ENCODE results near the gene URB1. TPM values are rescaled to one million over a fixed set of nuclear protein-coding genes. Genes with fewer than 3 reads are reported as not detected.
"Not testable (repeated sequence)": the region's sequence is repeated elsewhere in the genome, so short reads cannot be mapped to it uniquely, and the experiment has no call there.

Gene URB1
- polyA plus RNA-seq, 4 donors = 0.67 to 8.5 (median 3.4) TPM

DNA sequence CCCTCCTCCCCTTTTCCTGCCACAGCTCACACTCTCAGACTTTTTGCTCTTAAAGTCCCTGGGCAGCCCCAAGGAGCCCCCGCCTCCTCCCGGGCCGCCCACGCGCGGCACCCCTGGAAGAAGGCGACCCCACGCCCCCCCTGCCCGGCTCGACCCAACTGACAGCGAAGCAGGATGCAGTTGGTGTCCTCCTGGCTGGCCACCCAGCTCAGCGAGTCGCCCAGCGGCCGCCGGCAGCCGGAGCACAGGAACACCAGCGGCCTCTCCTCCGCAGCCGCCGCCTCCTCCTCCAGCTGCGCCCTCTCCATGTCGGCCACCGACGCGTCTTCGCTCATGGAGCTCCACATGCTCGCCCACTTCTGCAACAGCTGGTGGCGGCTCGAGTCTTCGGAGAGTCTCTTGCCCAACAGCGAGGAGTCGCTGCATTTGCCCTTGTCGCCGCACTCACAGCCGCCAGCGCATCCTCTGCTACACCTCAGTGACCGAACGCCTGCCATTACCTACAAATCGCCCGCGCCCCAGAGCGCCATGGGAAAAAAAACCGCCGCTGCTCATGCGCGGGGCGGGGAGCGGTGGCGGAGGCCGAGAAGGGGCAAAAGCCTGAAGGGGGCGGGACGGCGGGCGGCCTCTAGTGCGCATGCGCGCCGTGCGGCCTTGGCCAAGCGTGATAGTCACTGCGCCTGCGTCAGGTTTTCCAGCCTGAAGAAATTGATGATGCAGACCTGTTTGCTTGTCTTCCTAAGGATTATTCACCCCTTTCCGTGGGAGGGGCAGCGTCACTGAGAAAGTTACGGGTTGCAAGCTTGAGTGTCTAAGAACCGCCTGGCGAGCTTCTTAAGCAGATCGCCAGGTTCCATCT is 114.1 kb downstream of the URB1 start, which contains the start of gene MIS18A:
MIS18A (minus strand) TSS at position 532 of the 859 bp plus-strand sequence; CDS start at position 497, 35 bp downstream.
- Histone ChIP-seq H3K36me3 (ENCODE audit: control insufficient read depth in 3 of 3, insufficient read depth in 2 of 3, low read depth in 1 of 3, low read length in 3 of 3) (peaks cover 0 to 3% (median 0%) of the 10 kb centered on the region in 3 donors), H3K27ac (ENCODE audit: low read depth in 1 of 3, low read length in 2 of 3) (peak within 1 kb of the TSS; percentile 6 to 64 (median 18))

GRCh38 chr21:32278103-32278502 is 114.7 kb downstream of the URB1 start:
- peaks cover 0 to 5% (median 2%) of the 10 kb centered on the region in 3 donors for H3K4me1 ChIP-seq (ENCODE audit: control insufficient read depth in 3 of 3, insufficient read depth in 2 of 3, low read depth in 1 of 3, low read length in 2 of 3)
- H3K27me3 ChIP-seq (ENCODE audit: control insufficient read depth in 3 of 3, insufficient read depth in 3 of 3, low read length in 3 of 3) = no peaks in the 10 kb centered on the region
- FAIRE-seq (no peak), DNase-seq (peak in 1 of 2 donors; percentile 14)
- peak overlapping the region; percentile 61 to 91 (median 81) for H3K4me3 ChIP-seq (ENCODE audit: low read depth in 1 of 3, low read length in 3 of 3)
- H3K9me3 ChIP-seq (ENCODE audit: control insufficient read depth in 2 of 2, insufficient read depth in 1 of 2, low read depth in 1 of 2, low read length in 1 of 2) = no peaks in the 10 kb centered on the region
- no peak overlapping the region for H3K27ac ChIP-seq (ENCODE audit: low read depth in 1 of 3, low read length in 2 of 3)
- WGBS, 3 donors = 3 to 8% (median 3%) methylated on average over 9 of the region's 9 CpGs
- H3K36me3 ChIP-seq (ENCODE audit: control insufficient read depth in 3 of 3, insufficient read depth in 2 of 3, low read depth in 1 of 3, low read length in 3 of 3) = peaks cover 0 to 2% (median 0%) of the 10 kb centered on the region in 3 donors

More for the DNA sequence above, 114.1 kb downstream of the URB1 start, which contains the start of gene MIS18A:
- H3K9me3 ChIP-seq (ENCODE audit: control insufficient read depth in 2 of 2, insufficient read depth in 1 of 2, low read depth in 1 of 2, low read length in 1 of 2) = no peaks in the 10 kb centered on the region
- 0% methylated on average over 53 to 69 of the region's 69 CpGs for WGBS, 3 donors
- peak within 1 kb of the TSS; percentile 61 to 91 (median 81) for H3K4me3 ChIP-seq (ENCODE audit: low read depth in 1 of 3, low read length in 3 of 3)
- no peaks in the 10 kb centered on the region for H3K27me3 ChIP-seq (ENCODE audit: control insufficient read depth in 3 of 3, insufficient read depth in 3 of 3, low read length in 3 of 3)
- DNase-seq (peak; percentile 96 to 98), FAIRE-seq (no peak)
- peaks cover 0 to 5% (median 2%) of the 10 kb centered on the region in 3 donors for H3K4me1 ChIP-seq (ENCODE audit: control insufficient read depth in 3 of 3, insufficient read depth in 2 of 3, low read depth in 1 of 3, low read length in 2 of 3)

GRCh38 chr21:32276671-32277070 is 116.1 kb downstream of the URB1 start:
- no peak overlapping the region for H3K4me3 ChIP-seq (ENCODE audit: low read depth in 1 of 3, low read length in 3 of 3)
- H3K4me1 ChIP-seq (ENCODE audit: control insufficient read depth in 3 of 3, insufficient read depth in 2 of 3, low read depth in 1 of 3, low read length in 2 of 3) = peaks cover 0 to 5% (median 2%) of the 10 kb centered on the region in 3 donors
- WGBS, 3 donors = 91 to 93% (median 93%) methylated on average over 4 of the region's 4 CpGs
- no peaks in the 10 kb centered on the region for H3K27me3 ChIP-seq (ENCODE audit: control insufficient read depth in 3 of 3, insufficient read depth in 3 of 3, low read length in 3 of 3)
- no peaks in the 10 kb centered on the region for H3K9me3 ChIP-seq (ENCODE audit: control insufficient read depth in 2 of 2, insufficient read depth in 1 of 2, low read depth in 1 of 2, low read length in 1 of 2)
- no peak overlapping the region for H3K27ac ChIP-seq (ENCODE audit: low read depth in 1 of 3, low read length in 2 of 3)
- no peak for DNase-seq
- no peak for FAIRE-seq
- peaks cover 0 to 2% (median 0%) of the 10 kb centered on the region in 3 donors for H3K36me3 ChIP-seq (ENCODE audit: control insufficient read depth in 3 of 3, insufficient read depth in 2 of 3, low read depth in 1 of 3, low read length in 3 of 3)

DNA sequence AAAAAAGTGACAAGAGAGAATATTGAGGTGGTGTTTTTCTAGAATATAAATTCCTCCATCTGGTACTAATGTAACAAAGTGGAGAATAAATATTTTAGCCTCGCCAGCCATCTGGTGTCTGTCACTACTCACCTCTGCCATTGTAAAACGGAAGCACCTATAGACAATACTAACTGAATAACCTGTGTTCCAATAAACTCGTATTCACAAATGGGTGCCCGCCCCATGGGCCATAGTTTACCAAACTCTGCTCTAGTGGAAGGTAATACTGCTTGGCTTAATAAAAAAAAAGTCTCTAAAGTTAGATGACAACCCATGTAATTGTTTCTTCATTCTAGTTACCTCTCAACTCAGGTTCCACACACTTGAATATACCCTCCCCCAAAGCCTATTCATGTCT is 122.1 kb downstream of the URB1 start:
- FAIRE-seq (no peak), DNase-seq (no peak)
- Histone ChIP-seq H3K4me3 (ENCODE audit: low read depth in 1 of 3, low read length in 3 of 3) (no peak overlapping the region), H3K9me3 (ENCODE audit: control insufficient read depth in 2 of 2, insufficient read depth in 1 of 2, low read depth in 1 of 2, low read length in 1 of 2) (no peaks in the 10 kb centered on the region), H3K36me3 (ENCODE audit: control insufficient read depth in 3 of 3, insufficient read depth in 2 of 3, low read depth in 1 of 3, low read length in 3 of 3) (peaks cover 0 to 16% (median 2%) of the 10 kb centered on the region in 3 donors), H3K27ac (ENCODE audit: low read depth in 1 of 3, low read length in 2 of 3) (no peak overlapping the region), H3K27me3 (ENCODE audit: control insufficient read depth in 3 of 3, insufficient read depth in 3 of 3, low read length in 3 of 3) (no peaks in the 10 kb centered on the region), H3K4me1 (ENCODE audit: control insufficient read depth in 3 of 3, insufficient read depth in 2 of 3, low read depth in 1 of 3, low read length in 2 of 3) (no peaks in the 10 kb centered on the region)
- WGBS, 3 donors = 86 to 95% (median 92%) methylated on average over 4 of the region's 4 CpGs

- H3K9me3 ChIP-seq (ENCODE audit: control insufficient read depth in 2 of 2, insufficient read depth in 1 of 2, low read depth in 1 of 2, low read length in 1 of 2); H3K27ac ChIP-seq (ENCODE audit: low read depth in 1 of 3, low read length in 2 of 3); H3K27me3 ChIP-seq (ENCODE audit: control insufficient read depth in 3 of 3, insufficient read depth in 3 of 3, low read length in 3 of 3); H3K4me3 ChIP-seq (ENCODE audit: low read depth in 1 of 3, low read length in 3 of 3); DNase-seq; H3K4me1 ChIP-seq (ENCODE audit: control insufficient read depth in 3 of 3, insufficient read depth in 2 of 3, low read depth in 1 of 3, low read length in 2 of 3); FAIRE-seq: not testable (repeated sequence)
- WGBS, 3 donors = 91 to 96% (median 95%) methylated on average over 15 to 23 of the region's 23 CpGs
- H3K36me3 ChIP-seq (ENCODE audit: control insufficient read depth in 3 of 3, insufficient read depth in 2 of 3, low read depth in 1 of 3, low read length in 3 of 3) = peaks cover 0 to 13% (median 2%) of the 10 kb centered on the region in 3 donors
Measured at GRCh38 chr21:32265321-32265720, 127.5 kb downstream of the URB1 start.

DNA sequence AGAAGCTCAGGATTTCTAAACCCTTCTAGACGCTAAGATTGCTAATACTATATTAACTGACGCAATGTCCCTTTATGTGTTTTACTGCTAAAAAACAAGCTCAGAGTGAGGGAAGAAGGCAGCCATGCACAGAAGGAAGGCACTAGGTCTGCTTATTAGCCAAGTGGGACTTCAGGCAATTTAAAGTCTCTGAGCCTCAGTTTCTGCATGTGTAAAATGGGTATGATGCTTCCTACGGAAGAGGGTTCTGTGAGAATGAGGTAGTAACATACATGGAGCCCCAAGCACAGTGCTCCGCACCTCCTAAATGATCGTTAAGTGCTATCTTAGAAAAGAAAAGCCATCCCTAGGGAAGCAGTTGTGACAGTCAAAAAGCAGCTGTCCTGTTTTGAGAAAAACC is 130.9 kb downstream of the URB1 start:
- H3K36me3 ChIP-seq (ENCODE audit: control insufficient read depth in 3 of 3, insufficient read depth in 2 of 3, low read depth in 1 of 3, low read length in 3 of 3) = peaks cover 0 to 4% (median under 1%) of the 10 kb centered on the region in 3 donors
- FAIRE-seq = no peak
- H3K27ac ChIP-seq (ENCODE audit: low read depth in 1 of 3, low read length in 2 of 3) = no peak overlapping the region
- peaks cover 0 to 3% (median 0%) of the 10 kb centered on the region in 3 donors for H3K4me1 ChIP-seq (ENCODE audit: control insufficient read depth in 3 of 3, insufficient read depth in 2 of 3, low read depth in 1 of 3, low read length in 2 of 3)
- DNase-seq = no peak
- H3K4me3 ChIP-seq (ENCODE audit: low read depth in 1 of 3, low read length in 3 of 3) = no peak overlapping the region
- no peaks in the 10 kb centered on the region for H3K9me3 ChIP-seq (ENCODE audit: control insufficient read depth in 2 of 2, insufficient read depth in 1 of 2, low read depth in 1 of 2, low read length in 1 of 2)
- WGBS, 3 donors = 94 to 95% (median 94%) methylated on average over 5 of the region's 5 CpGs
- H3K27me3 ChIP-seq (ENCODE audit: control insufficient read depth in 3 of 3, insufficient read depth in 3 of 3, low read length in 3 of 3) = no peaks in the 10 kb centered on the region

Other genes starting within 250 kb of the URB1 start
- 10 to 100 TPM in 2 of 4 donors, 1 to 10 TPM in 2; 3.4 to 18.1 (median 9.6) TPM for gene MIS18A, start 114.0 kb downstream of the URB1 start, polyA plus RNA-seq
- gene MRAP, start 94.2 kb downstream of the URB1 start, polyA plus RNA-seq = 1 to 10 TPM in 1 of 4 donors, under 1 TPM in 1, not detected in 2; 0.13 to 8.5 TPM
- 10 to 100 TPM in 3 of 4 donors, under 1 TPM in 1; 0.58 to 33.5 (median 16.1) TPM for gene EVA1C, start 19.7 kb upstream of the URB1 start, polyA plus RNA-seq
- under 1 TPM in 2 of 4 donors, not detected in 2; 0.30 to 0.36 TPM for gene TCP10L, start 192.5 kb upstream of the URB1 start, polyA plus RNA-seq
- 10 to 100 TPM; 29.5 to 51.1 (median 37.2) TPM for gene CFAP298, start 219.4 kb upstream of the URB1 start, polyA plus RNA-seq